VCaP (cell line): ENCODE data around the gene NPM1.

Source experiments
- H3K27ac ChIP-seq: fragments of 450-650 bp; 2 replicates; pipeline ENCODE4 v1.5.1; 2017
- CTCF ChIP-seq: fragments of 450-650 bp; conservative IDR thresholded peaks from 2 replicates; pipeline ENCODE4 v1.5.1; 2017; ENCODE audit warnings: mild to moderate bottlenecking, moderate library complexity

NPM1 gene

GRCh38 chr5:171422902-171423663, 35.4 kb downstream of the NPM1 start:
- no peak overlapping the region for H3K27ac ChIP-seq
- no peak for TF ChIP-seq CTCF

GRCh38 chr5:171424726-171425125, 37.1 kb downstream of the NPM1 start:
- no peak for TF ChIP-seq CTCF
- no peak overlapping the region for H3K27ac ChIP-seq

- no peak overlapping the region for H3K27ac ChIP-seq
- no peak for TF ChIP-seq CTCF
These were observed 38.1 kb downstream of the NPM1 start for GRCh38 chr5:171425596-171426244.

GRCh38 chr5:171426266-171426665, 38.6 kb downstream of the NPM1 start:
- H3K27ac ChIP-seq, result no peak overlapping the region
- no peak for TF ChIP-seq CTCF

GRCh38 chr5:171426680-171427079, 39.0 kb downstream of the NPM1 start:
- no peak for TF ChIP-seq CTCF
- no peak overlapping the region for H3K27ac ChIP-seq

- no peak for TF ChIP-seq CTCF
These were observed 39.9 kb downstream of the NPM1 start for GRCh38 chr5:171427318-171428167.

GRCh38 chr5:171428168-171428696, 40.6 kb downstream of the NPM1 start:
- no peak for TF ChIP-seq CTCF
- no peak overlapping the region for H3K27ac ChIP-seq

More at GRCh38 chr5:171427318-171428167, 39.9 kb downstream of the NPM1 start:
- H3K27ac ChIP-seq, result no peak overlapping the region
